Measurements from ENCODE around the gene LMCD1.

Gene LMCD1

DNA sequence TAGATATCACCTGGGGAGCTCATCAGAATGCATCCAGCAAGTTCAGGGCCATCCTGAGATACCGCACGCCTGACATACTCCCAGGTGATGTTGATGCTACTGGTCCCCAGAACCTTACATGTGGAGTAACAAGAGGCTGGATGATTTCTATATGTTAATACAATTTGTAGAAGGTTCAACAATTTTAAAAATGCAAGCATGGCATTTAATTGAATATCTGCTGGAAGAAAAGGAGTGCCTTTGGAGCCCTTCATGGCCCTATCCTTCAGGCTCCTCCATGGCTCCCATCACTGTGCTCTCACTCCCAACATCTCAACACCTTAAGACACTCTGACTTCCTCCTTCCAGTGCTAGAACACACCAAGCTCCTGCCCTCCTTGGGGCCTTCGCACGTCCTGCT is 36.6 kb downstream of the LMCD1 start:
- DNase-seq, result no peak

DNA sequence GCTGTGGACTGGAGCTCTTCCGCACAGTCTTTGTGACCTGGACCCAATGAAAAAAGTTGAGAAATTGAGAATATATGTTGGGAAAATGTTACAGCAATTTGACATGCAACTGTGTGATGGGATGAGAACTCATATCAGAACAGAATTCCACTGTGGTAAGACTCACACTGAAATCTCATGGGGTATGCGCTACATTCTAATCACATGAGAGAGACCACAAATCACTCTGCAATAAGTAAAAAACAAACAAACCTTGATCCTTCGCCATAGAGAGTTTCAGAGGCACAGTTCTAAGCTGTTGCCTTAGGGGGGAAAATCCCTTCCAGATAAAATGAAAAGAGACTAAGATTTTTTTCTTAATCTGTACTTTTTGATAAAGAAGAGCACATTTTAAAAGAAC is 37.3 kb downstream of the LMCD1 start:
- no peak for DNase-seq

DNA sequence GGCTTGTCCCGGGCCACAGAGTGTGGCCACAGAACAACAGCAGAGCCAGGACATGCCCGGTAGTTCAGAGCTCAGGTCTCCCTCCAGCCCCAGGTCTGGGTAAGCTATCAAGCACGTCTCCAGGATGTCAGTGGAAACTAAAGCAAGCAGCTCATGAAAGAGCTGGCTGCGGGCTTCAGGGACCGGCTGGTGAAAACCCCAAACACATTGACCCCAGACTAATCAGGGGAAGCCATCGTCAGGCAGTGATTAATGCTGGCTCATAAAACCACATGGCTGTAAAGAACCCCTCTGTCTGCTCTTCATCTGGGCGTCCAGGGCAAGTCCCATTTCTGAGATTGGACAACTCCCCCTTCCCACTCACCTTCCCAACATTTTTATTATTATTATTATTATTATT is 37.8 kb downstream of the LMCD1 start:
- no peak for DNase-seq

DNA sequence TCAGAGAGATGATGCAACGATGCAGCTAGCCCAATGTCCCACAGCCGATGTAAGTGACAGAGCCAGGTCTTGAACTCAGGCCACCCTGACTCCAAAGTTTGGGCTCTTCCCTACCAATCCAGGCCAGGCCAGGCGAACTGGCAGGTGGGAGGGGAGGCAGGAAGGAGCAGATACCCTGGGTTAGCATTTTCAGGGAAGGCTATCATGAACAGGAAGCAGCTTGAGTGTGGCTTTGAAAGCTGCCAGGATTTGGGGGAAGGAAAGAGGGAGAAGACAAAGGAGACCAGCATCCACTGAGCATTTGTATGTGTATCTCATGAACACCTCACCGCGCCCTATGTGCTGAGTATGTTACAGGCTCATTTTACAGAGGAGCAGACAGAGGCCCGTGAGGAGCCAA is 38.8 kb downstream of the LMCD1 start:
- DNase-seq, result no peak

DNA sequence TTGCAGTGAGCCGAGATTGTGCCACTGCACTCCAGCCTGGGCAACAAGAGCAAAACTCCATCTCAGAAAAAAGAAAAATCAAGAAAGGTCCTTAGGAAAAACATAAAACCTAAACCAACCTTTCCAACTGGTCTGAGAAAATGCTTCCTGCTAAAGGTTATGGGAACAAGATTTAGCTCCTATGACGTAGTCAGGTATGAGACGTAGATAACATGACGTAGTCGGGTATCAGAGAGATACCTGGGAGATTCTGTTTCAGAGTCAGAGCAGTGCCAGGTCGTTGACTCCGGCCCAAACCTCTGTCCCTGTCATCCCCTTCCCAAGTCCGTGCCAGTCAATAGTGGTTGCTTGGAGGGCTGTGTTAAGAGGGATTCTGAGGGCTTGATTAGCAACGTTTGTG is 39.9 kb downstream of the LMCD1 start:
- no peak for DNase-seq

DNA sequence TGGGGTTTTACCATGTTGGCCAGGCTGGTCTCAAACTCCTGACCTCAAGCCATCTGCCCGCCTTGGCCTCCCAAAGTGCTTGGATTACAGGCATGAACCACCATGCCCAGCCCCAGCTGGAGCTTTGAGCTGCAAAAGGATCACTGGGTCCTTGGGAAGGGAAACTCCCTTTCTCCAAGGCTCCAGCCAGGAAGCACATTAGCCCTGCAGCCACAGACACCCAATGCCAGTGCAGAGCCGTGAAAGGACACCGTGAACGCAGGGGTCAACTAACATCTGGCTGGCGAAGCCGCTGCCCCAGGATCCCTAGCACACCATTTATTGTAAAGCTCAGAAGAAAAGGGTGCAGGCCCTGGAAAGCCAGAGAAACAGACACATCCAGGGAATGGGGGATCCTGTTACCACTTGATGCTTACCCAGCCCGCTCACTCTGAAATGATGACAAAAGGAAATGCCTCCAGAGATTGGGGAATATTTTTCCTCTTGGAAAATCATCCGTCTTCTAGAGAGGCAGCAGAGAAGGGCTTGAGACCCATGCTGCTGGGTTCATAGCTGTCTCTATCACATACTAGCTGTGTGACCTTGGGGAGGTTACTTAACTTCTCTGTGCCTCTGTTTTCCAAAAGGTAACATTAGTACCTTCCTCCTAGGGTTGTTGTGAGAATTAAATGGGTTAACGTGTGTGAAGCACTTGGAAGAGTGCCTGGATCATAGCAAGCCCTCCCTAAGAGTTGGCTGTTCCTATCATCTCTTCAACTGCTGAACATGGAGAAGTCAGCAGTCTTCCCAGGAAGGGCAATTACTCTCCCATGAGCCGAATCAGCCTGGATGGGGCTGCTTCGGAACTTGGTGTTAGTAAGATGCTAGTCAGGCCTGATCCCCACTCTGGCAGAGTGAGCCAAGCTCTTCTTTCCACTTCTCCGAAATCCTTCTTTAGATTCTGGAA is 40.8 kb downstream of the LMCD1 start:
- DNase-seq, result no peak

DNA sequence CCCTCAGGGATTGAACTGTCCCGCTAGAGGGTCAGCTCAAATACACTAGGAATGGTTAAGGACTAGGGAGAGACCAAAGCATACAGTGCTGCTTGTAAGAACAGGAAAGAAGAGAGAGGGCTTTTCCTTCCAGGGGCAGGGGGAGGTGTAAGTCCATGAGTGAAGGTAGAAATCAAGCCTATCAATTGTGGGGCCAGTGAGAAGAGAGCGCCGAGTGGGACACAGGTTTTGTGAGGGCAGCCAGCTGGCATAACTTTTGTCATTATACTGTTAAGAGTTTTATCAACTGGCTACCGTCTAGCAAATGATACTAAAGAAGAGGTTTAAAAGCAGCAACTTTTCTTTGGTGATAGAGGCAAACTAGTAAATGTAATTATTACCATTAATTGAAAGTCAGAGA is 45.0 kb downstream of the LMCD1 start:
- no peak for DNase-seq

DNA sequence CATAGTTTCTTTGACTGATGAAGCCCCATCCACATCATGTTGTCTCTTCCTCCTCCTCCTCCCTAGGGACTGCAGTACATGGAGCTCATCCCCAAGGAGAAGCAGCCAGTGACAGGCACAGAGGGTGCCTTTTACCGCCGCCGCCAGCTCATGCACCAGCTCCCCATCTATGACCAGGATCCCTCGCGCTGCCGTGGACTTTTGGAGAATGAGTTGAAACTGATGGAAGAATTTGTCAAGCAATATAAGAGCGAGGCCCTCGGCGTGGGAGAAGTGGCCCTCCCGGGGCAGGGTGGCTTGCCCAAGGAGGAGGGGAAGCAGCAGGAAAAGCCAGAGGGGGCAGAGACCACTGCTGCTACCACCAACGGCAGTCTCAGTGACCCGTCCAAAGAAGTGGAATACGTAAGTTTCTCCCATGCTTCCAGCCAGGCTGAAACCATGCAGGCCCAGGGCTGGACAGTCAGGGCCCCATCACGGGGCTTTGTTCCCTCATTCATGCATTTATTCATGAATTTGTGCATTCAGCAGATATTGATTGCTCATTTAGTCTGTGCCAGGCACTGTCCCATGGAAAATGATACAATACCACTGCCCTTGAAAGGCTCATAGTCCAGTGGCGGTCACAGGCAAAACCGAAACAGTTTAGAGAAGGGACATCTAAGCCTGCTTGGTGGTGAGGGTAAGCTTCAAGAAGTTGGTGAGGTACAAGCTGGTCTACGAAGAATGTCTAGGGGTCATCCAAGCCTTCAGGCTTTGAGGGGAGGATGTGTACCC is 47.1 kb downstream of the LMCD1 start:
- no peak for DNase-seq

DNA sequence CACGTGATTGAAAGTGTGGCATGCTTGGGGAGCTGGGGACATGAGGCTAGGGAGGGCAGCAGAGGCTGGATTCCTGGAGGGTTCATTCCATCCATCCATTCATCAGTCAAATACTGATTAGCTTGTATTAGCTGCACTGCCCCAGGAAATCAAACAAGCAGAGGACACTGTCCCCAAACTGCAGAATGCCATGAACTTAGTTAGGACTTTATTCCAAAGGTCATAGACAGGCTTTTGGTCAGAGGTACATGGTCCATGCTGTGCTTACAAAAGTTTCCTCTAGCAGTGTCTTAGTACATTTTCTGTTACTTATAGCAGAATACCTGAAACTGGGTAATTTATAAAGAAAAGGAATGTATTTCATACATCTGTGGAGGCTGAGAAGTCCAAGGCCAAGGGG is 47.7 kb downstream of the LMCD1 start:
- DNase-seq, result no peak

DNA sequence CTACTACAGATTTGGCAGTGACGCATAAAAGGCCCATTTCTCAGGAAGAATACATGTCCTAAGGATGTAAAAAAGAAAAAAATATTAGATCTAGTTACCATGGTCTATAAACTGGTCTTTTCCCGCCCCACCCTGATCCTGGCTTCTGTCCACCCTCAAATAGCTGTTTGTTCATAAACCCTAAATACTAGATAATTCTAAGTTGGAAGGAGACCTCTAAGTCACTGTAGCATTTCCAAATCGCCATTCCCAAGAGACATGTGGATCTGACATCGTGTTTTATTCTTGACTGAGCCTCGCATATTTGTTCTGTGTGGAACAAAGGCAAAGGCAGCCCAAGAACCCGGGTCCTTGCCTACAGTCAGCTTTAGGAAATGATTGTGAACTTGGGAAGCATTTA is 49.0 kb downstream of the LMCD1 start:
- DNase-seq, result no peak

DNA sequence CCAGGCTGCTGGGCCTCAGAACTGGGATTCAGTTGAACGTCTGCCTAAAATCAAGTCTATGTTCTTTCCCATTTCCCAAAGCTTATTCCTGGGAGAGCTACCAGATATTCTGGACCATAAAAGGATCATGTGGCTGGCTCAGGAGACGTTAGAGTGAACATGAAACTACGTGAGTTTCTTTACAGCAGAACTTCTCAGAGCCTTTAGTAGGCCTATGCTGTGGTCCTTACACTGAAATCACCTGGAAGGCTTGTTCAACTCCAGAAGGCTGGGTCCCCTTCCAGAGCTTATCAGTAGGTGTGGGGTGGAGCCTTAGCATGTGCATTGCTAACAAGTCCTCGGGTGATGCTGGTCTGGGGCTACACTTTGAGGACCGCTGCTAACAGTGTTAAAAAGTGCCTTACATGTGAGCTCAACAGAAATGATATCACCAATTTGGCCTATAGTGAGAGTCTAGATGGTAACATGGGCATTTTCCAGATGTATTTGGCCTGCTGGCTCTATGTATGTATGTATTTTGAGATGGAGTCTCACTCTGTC is 50.7 kb downstream of the LMCD1 start:
- no peak for DNase-seq

DNA sequence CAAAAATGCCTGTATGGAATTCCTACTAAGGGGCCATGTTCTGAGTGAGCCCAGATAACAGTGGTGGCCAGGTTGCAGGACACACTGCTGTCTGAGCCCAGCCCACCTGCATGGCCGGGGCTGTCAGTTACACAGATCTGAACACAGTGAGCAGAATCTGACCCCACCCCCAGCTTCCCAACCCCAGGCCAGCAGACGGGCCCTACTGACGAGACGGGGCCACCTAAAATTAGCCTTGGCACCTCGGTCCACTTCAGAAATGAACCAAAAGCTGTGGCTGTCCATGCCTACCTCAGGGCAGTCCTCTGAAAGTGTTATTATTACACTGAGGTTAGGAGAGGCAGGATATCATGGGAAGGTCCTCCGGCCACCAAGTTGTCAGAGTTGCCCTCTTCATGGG is 51.8 kb downstream of the LMCD1 start:
- DNase-seq, result no peak

DNA sequence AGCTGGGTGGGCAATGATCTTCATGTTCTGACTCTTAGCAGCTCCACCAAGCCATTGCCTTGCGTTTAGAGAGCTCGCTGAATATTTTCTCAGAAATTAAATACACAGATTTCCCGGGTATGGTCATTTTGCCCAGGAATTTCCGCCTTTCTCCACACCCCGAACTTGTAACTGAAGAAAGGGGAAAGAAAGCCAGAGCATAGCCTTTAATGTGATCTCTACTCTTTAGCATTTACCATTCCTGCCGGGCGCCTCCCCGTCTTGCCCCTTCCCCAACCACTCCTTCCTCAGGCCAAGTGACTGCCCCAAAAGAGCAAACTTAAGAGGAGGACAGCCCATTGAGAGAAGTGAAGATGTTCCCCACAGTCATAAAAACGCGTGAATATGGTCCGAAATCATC is 53.1 kb downstream of the LMCD1 start:
- DNase-seq, result no peak

DNA sequence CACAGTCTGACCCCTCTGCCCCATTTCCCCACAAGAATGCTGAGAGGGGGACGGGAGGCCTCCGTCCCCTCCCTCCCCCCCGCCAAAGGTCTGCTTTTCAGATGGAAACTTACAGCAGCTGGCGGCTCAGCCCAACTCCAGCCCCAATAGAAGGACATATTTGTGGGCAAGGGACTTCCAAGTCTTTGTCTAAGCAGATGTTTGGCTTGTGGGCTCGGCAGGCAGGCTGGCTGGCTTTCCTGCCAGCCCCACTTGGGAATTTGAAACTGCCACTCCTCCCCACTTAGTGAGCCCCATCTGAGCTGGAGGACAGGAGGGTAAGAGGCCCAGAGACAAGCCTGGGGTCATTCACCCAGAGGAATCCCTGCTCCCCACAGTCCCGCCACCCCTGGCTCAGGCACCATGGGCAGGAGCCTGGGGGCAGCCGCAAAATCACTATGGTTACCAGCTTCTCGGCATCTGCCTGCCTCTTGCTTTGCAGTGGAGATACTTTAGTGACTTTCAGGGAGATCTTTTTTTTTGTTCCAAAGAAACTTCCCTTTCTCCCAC is 53.6 kb downstream of the LMCD1 start:
- DNase-seq, result no peak

DNA sequence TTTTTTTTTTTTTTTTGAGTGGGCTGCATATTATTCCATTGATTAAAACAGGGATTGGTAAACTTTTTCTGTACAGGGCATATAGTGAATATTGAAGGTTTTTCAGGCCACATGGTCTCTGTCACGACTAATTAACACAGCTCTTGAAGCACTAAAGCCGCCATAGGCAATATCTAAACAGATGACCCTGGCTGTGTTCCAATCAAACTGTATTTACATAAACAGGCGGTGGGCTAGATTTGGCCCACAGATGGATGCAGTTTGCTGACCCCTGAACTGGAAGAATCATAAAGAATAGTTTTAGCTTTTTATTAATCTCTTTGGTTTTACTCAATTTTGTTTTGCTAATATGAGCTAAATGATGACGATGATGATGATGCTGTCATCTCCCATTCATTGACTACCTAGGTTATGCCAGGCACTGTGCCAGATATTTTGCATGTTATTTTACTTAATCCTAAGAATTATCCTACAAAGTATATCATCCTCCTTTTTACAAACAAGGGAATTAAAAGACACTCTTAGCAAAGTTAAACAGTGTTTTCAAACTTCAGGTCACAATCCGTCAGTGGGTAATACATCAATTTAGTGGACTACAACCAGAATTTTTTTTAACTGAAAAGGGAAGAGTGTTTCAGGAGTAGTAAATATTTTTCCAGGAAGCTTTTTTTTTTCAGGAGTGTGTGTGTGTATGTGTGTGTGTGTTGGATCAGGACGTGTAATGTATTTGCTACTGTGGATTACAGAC is 54.3 kb downstream of the LMCD1 start:
- no peak for DNase-seq

DNA sequence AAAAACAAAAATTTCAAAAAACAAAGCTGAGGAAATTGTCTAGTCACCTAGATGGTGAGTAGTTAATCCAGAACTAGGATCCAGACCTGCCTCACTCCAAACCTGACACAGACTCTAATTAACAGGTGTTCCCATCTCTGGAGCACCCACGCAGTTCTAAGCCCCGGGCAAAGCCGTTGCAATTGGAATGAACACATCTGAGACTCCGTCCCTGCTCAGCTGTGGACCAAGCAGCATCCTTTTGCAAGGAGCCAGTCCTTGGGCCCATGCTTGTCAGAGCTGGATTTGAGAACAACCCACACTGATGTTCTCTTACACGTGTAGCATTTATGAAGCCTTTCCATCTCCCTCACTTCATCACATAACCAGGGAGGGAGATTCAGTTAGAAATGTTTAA is 54.8 kb downstream of the LMCD1 start:
- DNase-seq, result no peak

DNA sequence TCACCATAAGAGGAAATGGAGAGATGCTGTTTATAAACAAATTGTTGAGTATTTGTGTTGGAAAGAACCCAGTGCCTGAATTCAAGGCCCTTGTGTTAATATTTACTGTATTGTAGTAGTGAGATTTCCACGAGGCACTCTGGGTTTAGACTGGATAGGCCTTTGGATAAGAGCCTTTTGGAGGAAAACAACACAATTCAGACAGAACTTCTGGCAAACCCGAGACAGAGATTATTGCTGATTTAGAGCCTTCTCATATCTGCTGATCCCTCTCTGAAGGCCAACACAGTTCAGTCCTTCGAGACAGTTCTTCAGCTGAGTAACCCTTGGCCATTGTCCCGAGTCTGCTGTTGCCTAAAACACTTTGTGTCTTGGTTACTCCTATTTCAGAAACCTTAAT is 55.7 kb downstream of the LMCD1 start:
- DNase-seq, result no peak

DNA sequence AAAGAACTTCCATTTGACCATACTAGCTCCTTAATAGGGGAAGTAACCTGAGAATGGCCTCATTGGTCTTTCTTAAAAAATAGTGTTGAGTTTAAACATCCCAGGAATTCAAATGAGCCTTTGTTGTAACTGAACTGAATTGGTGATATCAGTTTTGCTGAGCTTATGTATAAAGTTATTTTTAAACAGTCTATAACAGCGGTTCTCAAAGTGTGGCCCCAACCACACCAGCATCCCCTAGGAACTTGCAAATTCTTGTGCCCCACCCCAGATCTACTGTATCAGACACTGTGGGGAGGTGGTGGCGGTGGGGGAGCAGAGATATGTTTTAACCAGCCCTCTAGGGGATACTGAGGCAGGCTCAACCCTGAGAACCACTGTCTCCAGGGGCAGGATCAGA is 57.0 kb downstream of the LMCD1 start:
- no peak for DNase-seq

DNA sequence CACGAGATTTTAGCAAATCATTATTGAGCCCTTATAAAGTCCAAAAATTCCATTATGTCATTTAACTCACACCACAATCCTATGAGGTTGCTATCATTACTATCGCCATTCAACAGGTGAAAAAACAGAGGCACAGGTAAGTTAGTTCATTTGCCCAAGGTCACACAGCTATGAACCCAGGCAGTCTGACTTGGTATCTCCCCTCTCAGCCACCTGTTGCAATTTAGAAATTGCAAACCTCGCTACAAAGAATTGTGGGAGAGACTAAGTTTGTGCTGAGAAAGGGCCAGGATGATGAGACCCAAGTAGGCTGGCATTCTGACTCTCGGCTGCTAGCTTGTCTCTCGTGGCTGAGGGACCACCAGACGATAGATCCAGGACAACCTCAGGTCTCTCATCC is 57.7 kb downstream of the LMCD1 start:
- DNase-seq, result no peak

DNA sequence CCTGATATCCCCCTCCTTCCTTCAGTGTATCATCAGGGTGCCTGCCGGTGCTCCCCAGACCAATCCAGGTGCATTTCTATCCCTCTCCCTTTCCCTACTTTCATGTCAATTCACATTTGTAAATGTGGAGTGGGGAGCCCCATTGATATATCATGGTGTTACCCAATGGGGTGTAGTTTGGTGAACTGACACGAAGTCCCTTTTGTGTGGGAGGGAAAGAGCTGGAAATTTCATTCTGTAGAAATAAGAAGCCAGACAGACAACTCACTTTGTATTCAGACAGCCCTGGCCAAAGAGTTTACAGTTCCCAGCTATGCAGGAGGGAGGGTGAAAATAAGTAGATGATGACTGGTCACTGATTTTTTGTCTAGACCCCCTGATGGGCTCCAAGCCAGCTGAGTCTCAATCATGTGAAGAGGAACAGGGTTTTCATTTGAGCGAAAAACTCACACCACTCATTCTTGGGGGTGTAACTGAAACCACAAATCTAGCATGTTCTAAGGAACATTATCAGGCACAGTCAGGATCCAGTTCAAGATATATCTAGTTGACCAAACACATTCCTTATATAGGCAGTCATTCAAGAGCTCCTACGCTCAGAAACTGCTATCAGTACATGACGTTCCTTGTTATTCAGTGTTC is 58.9 kb downstream of the LMCD1 start:
- DNase-seq, result no peak

DNA sequence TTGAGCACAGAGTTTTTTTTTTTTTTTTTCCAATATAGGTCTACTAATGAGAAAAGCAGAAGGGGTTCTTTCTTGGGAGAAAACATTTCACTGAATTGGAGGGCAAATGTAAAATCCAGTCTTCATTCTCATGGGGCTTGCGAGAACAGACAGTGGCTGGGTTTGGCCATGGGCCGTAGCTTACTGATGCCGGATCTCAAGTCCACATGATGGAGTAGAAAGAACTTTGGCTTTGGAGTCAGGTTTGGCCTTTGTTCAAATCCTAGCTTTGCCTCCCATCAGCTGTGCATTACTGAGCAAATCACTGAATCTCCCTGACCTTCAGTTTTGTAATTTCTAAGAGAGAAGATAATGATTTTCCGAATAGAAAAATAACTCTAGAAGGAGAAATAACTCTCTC is 59.7 kb downstream of the LMCD1 start:
- no peak for DNase-seq

DNA sequence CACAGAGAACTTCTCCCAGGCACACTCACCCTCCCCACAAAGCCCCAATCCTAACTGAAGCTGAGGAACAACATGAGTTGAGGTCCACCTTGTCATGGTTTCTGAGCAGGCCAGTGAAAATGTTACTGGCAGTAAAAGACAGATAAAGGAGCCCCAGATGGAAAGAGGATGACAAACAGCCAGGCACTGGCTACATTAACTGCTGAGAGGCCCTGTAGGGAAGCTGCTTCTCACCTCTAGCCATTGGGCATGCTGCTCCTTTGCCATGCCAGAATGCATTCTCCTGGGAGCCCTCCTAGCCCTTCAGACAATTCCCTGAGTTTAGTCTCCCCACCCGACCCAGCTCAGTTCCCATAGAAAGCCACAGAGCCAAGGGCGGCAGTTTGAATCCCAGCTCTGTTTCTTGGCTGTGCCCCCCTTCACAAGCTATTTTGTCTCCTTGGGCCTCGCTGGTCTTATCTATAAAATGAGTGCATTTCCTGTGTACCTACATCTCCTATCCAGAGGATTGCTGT is 60.5 kb downstream of the LMCD1 start:
- DNase-seq, result no peak

Data from activated T-cell treated with anti-CD3 and anti-CD28 coated beads, Interleukin-2, amount 50 U/mL, for 1 hour (primary cell).